K562 (cell line): ENCODE results near the gene RTP3. TPM values are rescaled to one million over a fixed set of nuclear protein-coding genes. Genes with fewer than 3 reads are reported as not detected.

Experiments used
- BDP1 ChIP-seq: IDR thresholded peaks from 3 replicates; pipeline ENCODE4 v1.6.1; 2011; ENCODE audit not compliant: insufficient read length, insufficient read depth
- GTF3C2 ChIP-seq: IDR thresholded peaks from 3 replicates; pipeline ENCODE4 v1.6.1; 2011; ENCODE audit warnings: borderline replicate concordance, mild to moderate bottlenecking, moderate library complexity; ENCODE audit not compliant: insufficient read length; ENCODE audit errors: extremely low read depth
- JUND ChIP-seq, 2 experiments: IDR thresholded peaks; 2 replicates in 1 of 2; 3 replicates in 1 of 2; pipeline ENCODE4 v1.6.1; 2011; ENCODE audit warnings: borderline replicate concordance in 2 of 2, low read depth in 2 of 2, low read length in 2 of 2, improper control_type of control experiment in 1 of 2, missing biosample characterization in 1 of 2, missing genetic modification characterization in 1 of 2, missing genetic modification reagents in 1 of 2
- KLF1 ChIP-seq: fragments of 450-650 bp; IDR thresholded peaks from 2 replicates; pipeline ENCODE4 v1.6.1; 2016; ENCODE audit warnings: missing genetic modification characterization, missing compliant biosample characterization
- MTA1 ChIP-seq: fragments of 450-650 bp; IDR thresholded peaks from 2 replicates; pipeline ENCODE4 v1.6.1; 2017; ENCODE audit warnings: borderline replicate concordance
- NFIX ChIP-seq: fragments of 250-450 bp; sonication (Bioruptor Pico); IDR thresholded peaks from 2 replicates; pipeline ENCODE4 v1.4.0; 2020; ENCODE audit warnings: low read depth, mild to moderate bottlenecking, moderate library complexity
- NR2C1 ChIP-seq, 2 experiments: fragments of 450-650 bp; IDR thresholded peaks; 2 replicates each; pipeline ENCODE4 v1.6.1; 2017; ENCODE audit warnings: mild to moderate bottlenecking in 2 of 2, antibody characterized with exemption in 1 of 2, inconsistent platforms in 1 of 2, missing compliant biosample characterization in 1 of 2, missing genetic modification characterization in 1 of 2
- NRF1 ChIP-seq, 2 experiments: fragments of 450-650 bp; IDR thresholded peaks in 1 of 2; conservative IDR thresholded peaks in 1 of 2; 2 replicates each; pipeline ENCODE4 v1.6.1; 2014; ENCODE audit warnings: mild to moderate bottlenecking in 2 of 2
- OTX1 ChIP-seq: fragments of 450-650 bp; formaldehyde crosslinking; IDR thresholded peaks from 2 replicates; pipeline ENCODE4 v1.4.0; 2022; ENCODE audit warnings: mild to moderate bottlenecking
- POLR2B ChIP-seq: fragments of 450-650 bp; IDR thresholded peaks from 2 replicates; pipeline ENCODE4 v1.6.1; 2018; ENCODE audit warnings: low read depth; ENCODE audit not compliant: partially characterized antibody
- POLR2G ChIP-seq: fragments of 200-400 bp; formaldehyde crosslinking; IDR thresholded peaks from 2 replicates; pipeline ENCODE4 v1.6.1; 2017; ENCODE audit warnings: low read depth, mild to moderate bottlenecking, antibody characterized with exemption, low read length, moderate library complexity
- RBM39 ChIP-seq: fragments of 200-400 bp; formaldehyde crosslinking; optimal IDR thresholded peaks from 2 replicates; pipeline ENCODE3; 2018; ENCODE audit warnings: low read depth, low read length
- RERE ChIP-seq: sonication (generic); formaldehyde crosslinking; IDR thresholded peaks from 2 replicates; pipeline ENCODE4 v1.8.0; 2023; ENCODE audit warnings: missing genetic modification reagents, mild to moderate bottlenecking, borderline replicate concordance
- TRIM24 ChIP-seq, 2 experiments: fragments of 450-650 bp; IDR thresholded peaks; 2 replicates each; pipeline ENCODE4 v1.6.1; 2016
- ZBTB12 ChIP-seq: fragments of 250-450 bp; sonication (Bioruptor Pico); IDR thresholded peaks from 2 replicates; pipeline ENCODE4 v1.4.0; 2020
- ZC3H11A ChIP-seq: IDR thresholded peaks from 2 replicates; pipeline ENCODE4 v1.6.1; 2012; ENCODE audit warnings: low read depth, low read length, improper control_type of control experiment
- ZNF3 ChIP-seq: fragments of 250-450 bp; sonication (Bioruptor Pico); IDR thresholded peaks from 2 replicates; pipeline ENCODE4 v1.5.0; 2021; ENCODE audit warnings: mild to moderate bottlenecking, moderate library complexity
- ZNF311 ChIP-seq: fragments of 250-450 bp; sonication (Bioruptor Pico); IDR thresholded peaks from 2 replicates; pipeline ENCODE4 v1.4.0; 2020; ENCODE audit warnings: mild to moderate bottlenecking, moderate library complexity
- ZNF41 ChIP-seq: fragments of 250-450 bp; sonication (Bioruptor Pico); conservative IDR thresholded peaks from 2 replicates; pipeline ENCODE4 v1.4.0; 2020; ENCODE audit warnings: mild to moderate bottlenecking
- polyA plus RNA-seq, 8 experiments: library from polyadenylated mRNA; depleted of rRNA in 4 of 8; stranded (reverse) in 5 of 8; unstranded in 3 of 8; fragments of >200 nt; fragmentation: Nextera tagmentation in 2 of 8; fragmentation: Illumina TruSeq in 1 of 8; extraction: Ambion mirVana in 2 of 8; extraction: Trizol in 1 of 8; gene quantifications; 2 replicates each; pipeline versions ENCODE4 v1.2.1 to v1.2.3, GENCODE V29; 2011 to 2014; ENCODE audit warnings: inconsistent platforms in 1 of 8, missing spikeins in 1 of 8
- total RNA-seq, 7 experiments: library from RNA; depleted of rRNA in 6 of 7; stranded (reverse); fragments of >200 nt in 6 of 7; fragmentation: Illumina TruSeq in 2 of 7; extraction: Trizol in 2 of 7; gene quantifications; 2 replicates each; pipeline versions ENCODE4 v1.2.1 to v1.2.3, GENCODE V29; 2011 to 2021; ENCODE audit warnings: low replicate concordance in 1 of 7

RTP3 gene
- total and polyA plus RNA-seq, 9 of the 15 experiments (the other 6 are each of a cell fraction or from before 2014, with no cell fraction given) = not detected

- TF ChIP-seq POLR2B = no peak
- no peak for TF ChIP-seq NR2C1 (IDR thresholded peaks at IDR 0.05)
- no peak for TF ChIP-seq NR2C1 (tag; IDR thresholded peaks at IDR 0.05)
- 0 out of 2 replicates have a peak, but pooled peaks have one; percentile 34 for TF ChIP-seq MTA1
- no peak for TF ChIP-seq ZNF311 (CRISPR knock-in tag)
- TF ChIP-seq POLR2G = no peak
- no peak for TF ChIP-seq RERE (CRISPR knock-in tag)
- TF ChIP-seq RBM39 = no peak
- TF ChIP-seq NFIX = no peak
- TF ChIP-seq JUND (IDR thresholded peaks at IDR 0.05; ENCODE audit: borderline replicate concordance, low read depth, low read length) = no peak
- TF ChIP-seq JUND (tag; IDR thresholded peaks at IDR 0.05; ENCODE audit: borderline replicate concordance, low read depth, low read length) = no peak; the same call in 2 of the 3 replicates
- TF ChIP-seq ZBTB12 (CRISPR knock-in tag) = no peak
- no peak for TF ChIP-seq KLF1 (tag)
- no peak for TF ChIP-seq OTX1 (CRISPR knock-in tag)
- TF ChIP-seq NRF1 (conservative IDR thresholded peaks at IDR 0.05 in 1 of 2, IDR thresholded peaks at IDR 0.05 in 1 of 2) = 0 out of 4 replicates have a peak, but pooled peaks of 1 of the 2 experiments have one; percentile 9
- no peak for TF ChIP-seq GTF3C2
- TF ChIP-seq BDP1 = no peak
- TF ChIP-seq ZNF3 (CRISPR knock-in tag) = no peak
- no peak for TF ChIP-seq ZNF41 (CRISPR knock-in tag)
- TF ChIP-seq ZC3H11A = no peak
- peak; percentile 13 to 65; a peak in 1 of 4 replicates for TF ChIP-seq TRIM24 (IDR thresholded peaks at IDR 0.05)
Measured at GRCh38 chr3:46492890-46493547, 4.8 kb upstream of the RTP3 start (continued).
